ENCODE results near the gene LCN1. TPM values are rescaled to one million over a fixed set of nuclear protein-coding genes. Genes with fewer than 3 reads are reported as not detected.

Gene LCN1
- total and polyA plus RNA-seq, 2 of the 4 experiments (the other 2 are of a cell fraction), result not detected

GRCh38 chr9:135478191-135478590 is 43.0 kb upstream of the LCN1 start:
- TF ChIP-seq MAFK (IDR thresholded peaks at IDR 0.05; ENCODE audit: low read depth, low read length), result no peak
- TF ChIP-seq FOS (IDR thresholded peaks at IDR 0.05; ENCODE audit: low read depth, low read length), result no peak
- no peak for TF ChIP-seq NFE2L2 (IDR thresholded peaks at IDR 0.05; ENCODE audit: low read depth, low read length)
- TF ChIP-seq ELK1 (IDR thresholded peaks at IDR 0.05; ENCODE audit: borderline replicate concordance, low read depth, low read length), result no peak
- TF ChIP-seq MXI1 (IDR thresholded peaks at IDR 0.05; ENCODE audit: borderline replicate concordance, low read depth, low read length), result no peak
- no peak overlapping the region for H3K4ac ChIP-seq (ENCODE audit: low read depth, low read length)
- POLR2A ChIA-PET (ENCODE audit: unreplicated experiment), result no interaction called here
- no peak overlapping the region for H3K4me3 ChIP-seq (ENCODE audit: insufficient read depth, low read depth, low read length)
- no peak overlapping the region for H2BK15ac ChIP-seq (ENCODE audit: low read depth, low read length)
- peaks cover 5% of the 10 kb centered on the region; the same call in 1 of the 2 replicates for H3K4me1 ChIP-seq (ENCODE audit: control insufficient read depth, insufficient read depth, low read length)
- H4K5ac ChIP-seq (ENCODE audit: low read depth, low read length), result no peak overlapping the region
- no peak overlapping the region for H3K27ac ChIP-seq (ENCODE audit: insufficient read depth, low read length)
- dilution Hi-C loops (cut with HindIII; ENCODE audit: low sequenced_read_pairs, unreplicated experiment), result no loop called here
- H3K36me3 ChIP-seq (ENCODE audit: control insufficient read depth, insufficient read depth, low read length), result no peaks in the 10 kb centered on the region
- no peak overlapping the region for H2AFZ ChIP-seq (replicated peaks; ENCODE audit: low read length, poor library complexity)
- H3K9me3 ChIP-seq (ENCODE audit: control insufficient read depth, insufficient read depth, low read length), result no peaks in the 10 kb centered on the region
- intact Hi-C loops (cut with micrococcal nuclease), result no loop called here
- H4K20me1 ChIP-seq (ENCODE audit: insufficient read depth, low read length), result no peaks in the 10 kb centered on the region; the same call in 1 of the 2 replicates
- no peak overlapping the region for H4K91ac ChIP-seq (ENCODE audit: insufficient read depth, low read depth, low read length)
- no peak for ATAC-seq (ENCODE audit: low read depth)
- no peak overlapping the region for H3K23ac ChIP-seq (ENCODE audit: low read depth, low read length)
- no peak overlapping the region for H3K9ac ChIP-seq (ENCODE audit: low read depth, low read length)
- H4K8ac ChIP-seq (ENCODE audit: low read depth in 2 of 2, low read length in 2 of 2), result no peak overlapping the region
- no peak overlapping the region for H2BK20ac ChIP-seq (ENCODE audit: low read depth, low read length)
- no peaks in the 10 kb centered on the region for H3K9me1 ChIP-seq (ENCODE audit: insufficient read depth, low read length)
- DNase-seq, result no peak
- no peak overlapping the region for H3K4me2 ChIP-seq (ENCODE audit: low read depth, low read length)
- CTCF ChIA-PET, result no interaction called here
- no peaks in the 10 kb centered on the region for H3K27me3 ChIP-seq (ENCODE audit: control insufficient read depth, insufficient read depth, low read length)
- in situ Hi-C loops (cut with MboI; ENCODE audit: low sequenced_read_pairs), result no loop called here
- H2BK5ac ChIP-seq (ENCODE audit: low read depth, low read length, poor library complexity, severe bottlenecking), result no peak overlapping the region
- BruUV-seq (replicated peaks), result no TSS peak
- no peak overlapping the region for H3K56ac ChIP-seq (ENCODE audit: extremely low read depth, insufficient read depth, low read length)
- H3K18ac ChIP-seq (ENCODE audit: low read depth, low read length), result no peak overlapping the region
- 51% methylated on average over 7 of the region's 10 CpGs; no CpG with 5 or more reads in 1 of the 2 experiments for WGBS, 2 experiments (ENCODE audit: extremely low coverage in 2 of 2, insufficient read length in 1 of 2)
- H3K79me1 ChIP-seq (ENCODE audit: low read depth in 1 of 2, low read length in 2 of 2), result peaks cover 16 to 17% of the 10 kb centered on the region in 2 experiments; a peak in 2 of 4 replicates
- H2BK120ac ChIP-seq (ENCODE audit: low read depth, low read length), result no peak overlapping the region
- H2AK9ac ChIP-seq (replicated peaks; ENCODE audit: low read depth, low read length, poor library complexity), result no peak overlapping the region
- no peak overlapping the region for H2AK5ac ChIP-seq (ENCODE audit: low read depth, low read length)
- no peak overlapping the region for H3K14ac ChIP-seq (replicated peaks; ENCODE audit: low read depth, low read length)

Data from IMR-90 (cell line).